SK-N-SH (cell line): ENCODE measurements around the gene SLC10A7. TPM values are rescaled to one million over a fixed set of nuclear protein-coding genes. Genes with fewer than 3 reads are reported as not detected.
A peak's percentile ranks its signal among the peaks of the same experiment; 100 is the strongest.

Source experiments
- CTCF ChIA-PET: fragments of 300-600, 350-600 bp; formaldehyde crosslinking; extraction: SDS; loops from one replicate; lab custom pipeline; 2021; lab: Yijun Ruan, JAX
- POLR2A ChIA-PET: fragments of 350-600 bp; sonication (Branson Sonifier 250); formaldehyde crosslinking; extraction: SDS; loops from one replicate; lab custom pipeline; 2020; ENCODE audit warnings: antibody characterized with exemption, inconsistent platforms; lab: Yijun Ruan, JAX
- DNase-seq: peaks from one replicate; pipeline ENCODE4 v3.0.0; 2012
- H2AFZ ChIP-seq: fragments of 200-600 bp; sonication (generic); 2 replicates; pipeline ENCODE4 v1.8.1; 2016; ENCODE audit warnings: antibody characterized with exemption, mild to moderate bottlenecking, low read depth
- H3F3A ChIP-seq: fragments of 200-600 bp; sonication (generic); replicated peaks from 2 replicates; pipeline ENCODE3; 2016; ENCODE audit warnings: antibody characterized with exemption, mild to moderate bottlenecking; ENCODE audit not compliant: insufficient read depth
- H3K27ac ChIP-seq, 2 experiments: fragments of 200-500 bp in 1 of 2; fragments of 200-600 bp in 1 of 2; sonication (Bioruptor generic) in 1 of 2; sonication (generic), shearing (Covaris generic) in 1 of 2; 2 replicates each; pipeline versions ENCODE4 v1.5.1 to v1.6.1; 2014 to 2016; ENCODE audit warnings: low read depth in 2 of 2, inconsistent platforms in 1 of 2, low read length in 1 of 2, mild to moderate bottlenecking in 1 of 2, mixed read lengths in 1 of 2
- H3K27me3 ChIP-seq: fragments of 200-600 bp; sonication (generic), shearing (Covaris generic); 2 replicates; pipeline ENCODE4 v1.6.1; 2016; ENCODE audit warnings: mixed run types; ENCODE audit not compliant: insufficient read depth
- H3K36me3 ChIP-seq, 2 experiments: fragments of 200-500 bp in 1 of 2; fragments of 200-600 bp in 1 of 2; sonication (Bioruptor generic) in 1 of 2; sonication (generic) in 1 of 2; replicated peaks in 1 of 2; 2 replicates each; pipeline versions ENCODE3 to v1.5.1; 2014 to 2016; ENCODE audit warnings: low read length in 1 of 2, mild to moderate bottlenecking in 1 of 2; ENCODE audit not compliant: insufficient read depth in 2 of 2, control insufficient read depth in 1 of 2
- H3K4me1 ChIP-seq, 2 experiments: fragments of 200-500 bp in 1 of 2; fragments of 200-600 bp in 1 of 2; sonication (Bioruptor generic) in 1 of 2; sonication (generic), shearing (Covaris generic) in 1 of 2; 2 replicates each; pipeline versions ENCODE4 v1.5.1 to v1.6.1; 2014 to 2016; ENCODE audit warnings: low read depth in 1 of 2, low read length in 1 of 2, mixed run types in 1 of 2; ENCODE audit not compliant: insufficient read depth in 2 of 2, control insufficient read depth in 1 of 2
- H3K4me2 ChIP-seq: fragments of 200-600 bp; sonication (generic), shearing (Covaris generic); 2 replicates; pipeline ENCODE4 v1.6.1; 2017; ENCODE audit warnings: mixed run types
- H3K4me3 ChIP-seq, 2 experiments: fragments of 200-500 bp in 1 of 2; fragments of 200-600 bp in 1 of 2; sonication (Bioruptor generic) in 1 of 2; sonication (generic), shearing (Covaris generic) in 1 of 2; 2 replicates each; pipeline versions ENCODE4 v1.5.1 to v1.8.1; 2014 to 2016; ENCODE audit warnings: low read depth in 2 of 2, inconsistent platforms in 1 of 2, low read length in 1 of 2, mild to moderate bottlenecking in 1 of 2, mixed read lengths in 1 of 2, moderate library complexity in 1 of 2
- H3K79me2 ChIP-seq: fragments of 200-600 bp; sonication (generic); 2 replicates; pipeline ENCODE4 v1.8.1; 2017; ENCODE audit warnings: mild to moderate bottlenecking; ENCODE audit not compliant: insufficient read depth
- H3K9ac ChIP-seq: fragments of 200-600 bp; sonication (generic); 2 replicates; pipeline ENCODE4 v1.6.1; 2017; ENCODE audit warnings: mixed run types
- H3K9me2 ChIP-seq: fragments of 200-600 bp; sonication (generic); 2 replicates; pipeline ENCODE4 v1.6.1; 2017; ENCODE audit warnings: mixed run types
- H3K9me3 ChIP-seq: fragments of 200-600 bp; sonication (generic); 2 replicates; pipeline ENCODE4 v1.6.1; 2017; ENCODE audit warnings: mixed run types, mild to moderate bottlenecking, moderate library complexity
- H4K20me1 ChIP-seq: fragments of 200-600 bp; sonication (generic); 2 replicates; pipeline ENCODE4 v1.6.1; 2017; ENCODE audit warnings: mild to moderate bottlenecking, mixed run types; ENCODE audit not compliant: insufficient read depth
- CHD2 ChIP-seq: fragments of 150-350 bp; IDR thresholded peaks from 2 replicates; pipeline ENCODE4 v1.6.1; 2018; ENCODE audit warnings: low read length; ENCODE audit not compliant: partially characterized antibody
- CTCF ChIP-seq: fragments of 200-600 bp; sonication (generic); IDR thresholded peaks from 2 replicates; pipeline ENCODE4 v1.6.1; 2017; ENCODE audit warnings: antibody characterized with exemption, mild to moderate bottlenecking, moderate library complexity
- ELF1 ChIP-seq: IDR thresholded peaks from 2 replicates; pipeline ENCODE4 v1.4.0; 2012
- EP300 ChIP-seq, 2 experiments: IDR thresholded peaks; 2 replicates each; pipeline versions ENCODE4 v1.4.0 to v1.6.1; 2012; ENCODE audit warnings: borderline replicate concordance in 1 of 2, low read depth in 1 of 2, low read length in 1 of 2
- EZH2phosphoT487 ChIP-seq: fragments of 200-600 bp; sonication (generic); IDR thresholded peaks from 2 replicates; pipeline ENCODE4 v1.6.1; 2017; ENCODE audit warnings: low read depth, mixed run types, mild to moderate bottlenecking, antibody characterized with exemption, moderate library complexity, borderline replicate concordance
- FOSL2 ChIP-seq: IDR thresholded peaks from 2 replicates; pipeline ENCODE4 v1.4.0; 2012; ENCODE audit warnings: low read depth, mild to moderate bottlenecking, moderate library complexity, borderline replicate concordance
- FOXJ3 ChIP-seq: sonication (generic); formaldehyde crosslinking; IDR thresholded peaks from 2 replicates; pipeline ENCODE4 v1.5.1; 2020; ENCODE audit warnings: mild to moderate bottlenecking, missing genetic modification reagents
- IRF3 ChIP-seq: fragments of 150-350 bp; IDR thresholded peaks from 2 replicates; pipeline ENCODE4 v1.6.1; 2016; ENCODE audit warnings: mild to moderate bottlenecking, low read depth, low read length
- JUND ChIP-seq: IDR thresholded peaks from 2 replicates; pipeline ENCODE4 v1.4.0; 2012
- MAX ChIP-seq: IDR thresholded peaks from 2 replicates; pipeline ENCODE4 v1.4.0; 2012; ENCODE audit warnings: low read depth
- MEF2A ChIP-seq: IDR thresholded peaks from 2 replicates; pipeline ENCODE4 v1.4.0; 2012; ENCODE audit warnings: low read depth, borderline replicate concordance
- MXI1 ChIP-seq: IDR thresholded peaks from 2 replicates; pipeline ENCODE4 v1.6.1; 2012; ENCODE audit warnings: mild to moderate bottlenecking, low read depth, low read length, improper control_type of control experiment
- NFIC ChIP-seq: IDR thresholded peaks from 2 replicates; pipeline ENCODE4 v1.4.0; 2012; ENCODE audit warnings: borderline replicate concordance
- NRF1 ChIP-seq: IDR thresholded peaks from 2 replicates; pipeline ENCODE4 v1.6.1; 2012; ENCODE audit warnings: low read depth, mild to moderate bottlenecking, low read length
- PBX3 ChIP-seq: IDR thresholded peaks from 2 replicates; pipeline ENCODE4; 2012
- POLR2AphosphoS5 ChIP-seq: IDR thresholded peaks from 2 replicates; pipeline ENCODE4 v1.6.1; 2012; ENCODE audit warnings: low read depth, low read length
- RAD21 ChIP-seq: IDR thresholded peaks from 2 replicates; pipeline ENCODE4 v1.6.1; 2012; ENCODE audit warnings: mild to moderate bottlenecking, low read length
- RCOR1 ChIP-seq: fragments of 150-350 bp; IDR thresholded peaks from 2 replicates; pipeline ENCODE4 v1.6.1; 2017; ENCODE audit warnings: antibody characterized with exemption, low read length
- RXRA ChIP-seq: IDR thresholded peaks from 2 replicates; pipeline ENCODE4 v1.4.0; 2012; ENCODE audit warnings: low read depth, mild to moderate bottlenecking, borderline replicate concordance
- SIN3A ChIP-seq: IDR thresholded peaks from 2 replicates; pipeline ENCODE4 v1.6.1; 2012; ENCODE audit warnings: low read depth, mild to moderate bottlenecking, low read length, moderate library complexity, borderline replicate concordance
- SMC3 ChIP-seq: IDR thresholded peaks from 2 replicates; pipeline ENCODE4 v1.6.1; 2012; ENCODE audit warnings: low read depth, low read length, improper control_type of control experiment
- TAF1 ChIP-seq: IDR thresholded peaks from 2 replicates; pipeline ENCODE4 v1.6.1; 2012; ENCODE audit warnings: low read depth, mild to moderate bottlenecking, low read length, moderate library complexity, borderline replicate concordance
- TCF12 ChIP-seq: IDR thresholded peaks from 2 replicates; pipeline ENCODE4 v1.4.0; 2012
- TEAD4 ChIP-seq: IDR thresholded peaks from 2 replicates; pipeline ENCODE4 v1.4.0; 2012; ENCODE audit warnings: mild to moderate bottlenecking, borderline replicate concordance; ENCODE audit not compliant: insufficient read depth
- WGBS: methylation state at CpG from one replicate; pipeline ENCODE4 v1.1.6; 2017; ENCODE audit warnings: low lambda C conversion rate; 5-methylcytosine and 5-hydroxymethylcytosine counted together
- polyA plus RNA-seq, 3 experiments: library from polyadenylated mRNA; depleted of rRNA; stranded (reverse); fragments of >200 nt; gene quantifications; 2 replicates each; pipeline ENCODE4 v1.2.3, GENCODE V29; 2012

Gene SLC10A7
- polyA plus RNA-seq, 1 of the 3 experiments (the other 2 are of a cell fraction) = 3.3 TPM

GRCh38 chr4:146398896-146399445 is 122.8 kb downstream of the SLC10A7 start:
- H3K4me3 ChIP-seq = no peak overlapping the region
- no peaks in the 10 kb centered on the region for H3K9me2 ChIP-seq
- peak overlapping the region in 1 of 2 experiments; percentile 34; a peak in 2 of 4 replicates for H3K27ac ChIP-seq
- no peaks in the 10 kb centered on the region for H3K36me3 ChIP-seq
- WGBS = 68% methylated on average over 6 of the region's 6 CpGs
- peaks cover 8% of the 10 kb centered on the region for H3F3A ChIP-seq
- ChIA-PET POLR2A (no interaction called here), CTCF (no interaction called here)
- no peak for TF ChIP-seq FOSL2
- no peak for TF ChIP-seq SIN3A
- TF ChIP-seq TAF1 = no peak
- no peak for TF ChIP-seq PBX3
- no peak for TF ChIP-seq RAD21
- no peak for TF ChIP-seq MAX
- H3K9me3 ChIP-seq = no peaks in the 10 kb centered on the region
- no peak overlapping the region for H2AFZ ChIP-seq
- DNase-seq = peak; percentile 0
- H3K79me2 ChIP-seq = no peaks in the 10 kb centered on the region
- peak overlapping the region; percentile 22; the same call in 1 of the 2 replicates for H3K4me2 ChIP-seq
- no peaks in the 10 kb centered on the region for H4K20me1 ChIP-seq
- no peaks in the 10 kb centered on the region for H3K27me3 ChIP-seq
- H3K4me1 ChIP-seq = peaks cover 7 to 9% of the 10 kb centered on the region in 2 experiments; a peak in 3 of 4 replicates
- H3K9ac ChIP-seq = no peak overlapping the region

- no peaks in the 10 kb centered on the region for H3K36me3 ChIP-seq
- no peaks in the 10 kb centered on the region for H3K9me2 ChIP-seq
- peaks cover 7 to 9% of the 10 kb centered on the region in 2 experiments; a peak in 3 of 4 replicates for H3K4me1 ChIP-seq
- ChIA-PET CTCF (no interaction called here), POLR2A (no interaction called here)
- peak overlapping the region in 1 of 2 experiments; percentile 34; a peak in 2 of 4 replicates for H3K27ac ChIP-seq
- H3K9ac ChIP-seq = no peak overlapping the region
- no peak for DNase-seq
- H4K20me1 ChIP-seq = no peaks in the 10 kb centered on the region
- H3K79me2 ChIP-seq = no peaks in the 10 kb centered on the region
- no peaks in the 10 kb centered on the region for H3K9me3 ChIP-seq
- H3K4me2 ChIP-seq = peak overlapping the region; percentile 22; the same call in 1 of the 2 replicates
- 28% methylated on average over 1 of the region's 1 CpG for WGBS
- H2AFZ ChIP-seq = no peak overlapping the region
- peaks cover 8% of the 10 kb centered on the region for H3F3A ChIP-seq
- H3K4me3 ChIP-seq = no peak overlapping the region
- H3K27me3 ChIP-seq = no peaks in the 10 kb centered on the region
- TF ChIP-seq SMC3 (no peak), EZH2phosphoT487 (no peak), NRF1 (no peak), TEAD4 (no peak), SIN3A (no peak), TAF1 (no peak), ELF1 (no peak), NFIC (no peak), PBX3 (peak; percentile 30; the same call in 1 of the 2 replicates), POLR2AphosphoS5 (no peak), CHD2 (no peak), MEF2A (no peak), EP300 (IDR thresholded peaks at IDR 0.05; ENCODE audit: borderline replicate concordance in 1 of 2, low read depth in 1 of 2, low read length in 1 of 2) (peak in 1 of 2 experiments; percentile 17; a peak in 1 of 4 replicates), RAD21 (no peak), IRF3 (no peak), FOXJ3 (no peak), CTCF (no peak), TCF12 (peak; percentile 75), RCOR1 (no peak), RXRA (no peak), MXI1 (no peak), JUND (no peak)
These were observed 123.3 kb downstream of the SLC10A7 start for GRCh38 chr4:146398404-146398803.
